NCI-H748 (cell line): ENCODE measurements around the gene ANKLE2.
"Not testable (repeated sequence)": the region's sequence is repeated elsewhere in the genome, so short reads cannot be mapped to it uniquely, and the experiment has no call there.

ENCODE experiments used
- DNase-seq: peaks from one replicate; lab custom pipeline; 2025; ENCODE audit not compliant: unreplicated experiment; lab: John Stamatoyannopoulos, UW

The ANKLE2 gene

GRCh38 chr12:132692030-132692429 lies 69.6 kb downstream of the ANKLE2 start:
- not testable (repeated sequence) for DNase-seq

GRCh38 chr12:132690112-132690511 lies 71.5 kb downstream of the ANKLE2 start:
- no peak for DNase-seq

GRCh38 chr12:132689227-132689626 lies 72.4 kb downstream of the ANKLE2 start:
- no peak for DNase-seq

- DNase-seq: peak; percentile 97
These were observed 74.1 kb downstream of the ANKLE2 start, which contains the start of the genes POLE and PXMP2 for GRCh38 chr12:132687211-132688164. Gene POLE (minus strand): TSS chr12:132687342. CDS start chr12:132687315, 27 bp downstream. Gene PXMP2 (plus strand): TSS chr12:132687587. CDS start chr12:132687671, 84 bp downstream.

GRCh38 chr12:132686825-132687210 lies 74.8 kb downstream of the ANKLE2 start:
- peak; percentile 47 for DNase-seq

GRCh38 chr12:132685400-132685799 lies 76.2 kb downstream of the ANKLE2 start:
- DNase-seq: no peak

- no peak for DNase-seq
These were observed 84.1 kb downstream of the ANKLE2 start for GRCh38 chr12:132677492-132677891.

GRCh38 chr12:132675757-132676432 lies 85.7 kb downstream of the ANKLE2 start:
- no peak for DNase-seq
